CD4-positive, alpha-beta T cell treated with Interleukin-6 for 4 hours (primary cell): Measurements from ENCODE around the gene SORBS1.

Experiments used
- DNase-seq: peaks from one replicate; pipeline ENCODE4 v3.0.0-alpha.2; 2020; ENCODE audit warnings: mixed read lengths

The SORBS1 gene

GRCh38 chr10:95430231-95430951, 130.8 kb downstream of the SORBS1 start:
- peak; percentile 44 for DNase-seq

GRCh38 chr10:95429639-95430038, 131.5 kb downstream of the SORBS1 start:
- DNase-seq: no peak

DNA sequence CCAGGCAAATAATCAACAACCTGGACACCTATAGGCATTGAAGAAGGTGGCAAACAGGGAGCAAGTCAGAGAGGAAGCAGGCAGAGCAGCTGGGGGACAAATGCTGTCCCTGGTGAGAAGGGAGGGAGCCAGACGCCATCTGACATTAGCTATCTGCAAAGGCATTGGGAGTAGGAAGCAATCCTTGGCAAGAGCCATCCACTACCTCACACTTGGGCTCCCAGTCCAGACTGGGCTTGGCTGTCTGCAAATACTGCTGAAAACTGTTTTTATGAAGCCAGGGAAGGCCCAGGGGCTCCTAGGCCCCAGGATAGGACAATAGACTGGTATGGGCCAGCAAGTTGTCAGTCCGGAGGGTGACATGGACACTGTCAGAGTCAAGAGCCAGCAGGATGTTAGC, 132.5 kb downstream of the SORBS1 start:
- no peak for DNase-seq

DNA sequence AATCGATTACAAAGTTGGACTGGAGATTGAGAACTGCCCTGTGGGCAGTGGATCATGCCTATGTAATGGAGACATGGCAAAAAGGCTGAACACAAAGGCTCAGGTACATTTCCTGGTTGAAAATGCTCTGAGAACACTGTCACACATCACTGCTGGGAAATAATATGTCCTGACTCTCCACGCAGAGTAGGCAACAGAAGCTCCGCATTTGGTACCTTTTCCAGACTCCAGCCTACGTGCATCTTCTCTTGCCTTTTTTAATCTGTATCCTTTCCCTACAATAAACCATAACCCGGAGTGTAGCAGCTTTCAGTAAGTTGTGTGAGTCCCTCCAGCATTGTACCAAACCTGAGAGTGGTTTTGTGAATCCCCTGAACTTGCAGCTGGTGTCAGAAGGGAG, 134.7 kb downstream of the SORBS1 start:
- DNase-seq: no peak

DNA sequence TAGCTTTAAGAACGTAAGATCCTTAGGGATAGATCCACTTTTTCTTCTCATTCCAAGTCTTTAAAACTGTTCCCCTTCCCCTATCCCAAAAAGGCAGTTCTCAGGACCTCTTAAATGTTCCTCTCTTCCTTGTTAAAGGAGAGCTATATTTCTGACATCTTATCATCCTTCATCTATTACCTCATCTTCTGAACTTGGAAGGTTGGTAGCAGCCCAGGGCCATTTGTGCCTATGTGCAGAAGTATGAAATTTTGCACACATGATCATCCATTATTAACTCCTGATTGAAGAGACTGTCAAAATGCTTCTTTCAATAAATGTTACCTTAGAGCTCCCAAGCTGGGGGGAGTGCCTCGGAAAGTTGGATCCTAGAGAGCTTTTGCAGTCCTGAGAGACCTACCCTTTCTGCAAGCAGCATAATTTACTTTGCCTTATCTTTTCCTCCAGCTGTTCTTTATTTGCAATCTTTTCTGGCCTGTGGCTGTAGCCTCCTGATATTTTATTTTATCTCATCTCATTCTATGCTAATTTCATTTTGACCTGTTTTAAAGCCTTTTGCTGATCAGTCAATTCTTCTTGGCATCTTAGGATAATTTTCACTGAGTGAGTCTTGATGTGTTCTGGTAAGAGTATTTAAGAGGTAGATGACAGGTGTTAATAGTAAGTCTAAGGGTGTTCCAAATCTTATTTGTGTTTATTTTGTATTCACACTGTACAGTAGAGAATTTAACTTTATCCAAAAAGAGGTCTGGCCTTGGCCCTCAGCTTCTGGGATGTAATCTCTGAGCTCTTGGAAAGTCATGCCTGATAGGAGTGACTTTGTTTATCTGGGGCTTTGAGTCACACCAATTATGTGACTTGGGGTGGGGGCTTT, 135.3 kb downstream of the SORBS1 start:
- no peak for DNase-seq

GRCh38 chr10:95423164-95424005, 137.8 kb downstream of the SORBS1 start:
- no peak for DNase-seq

DNA sequence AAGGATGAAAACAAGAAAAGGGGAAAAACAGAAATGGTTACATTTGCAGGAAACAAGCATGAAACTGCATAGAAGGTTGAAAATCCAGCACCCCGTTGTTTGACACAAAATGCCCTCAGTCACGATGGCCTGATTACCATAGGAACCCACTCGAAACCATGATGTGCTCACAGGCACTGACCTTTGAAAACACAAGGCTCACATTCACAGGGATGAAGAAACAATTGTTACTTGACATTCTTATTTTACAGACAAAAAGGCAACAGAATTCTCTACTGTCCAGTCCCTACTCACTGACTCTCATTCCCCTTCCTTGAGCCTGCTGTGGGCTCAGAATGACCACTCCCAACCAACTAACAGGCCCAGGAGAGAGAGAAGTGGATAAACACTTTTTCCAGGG, 138.9 kb downstream of the SORBS1 start:
- no peak for DNase-seq

DNA sequence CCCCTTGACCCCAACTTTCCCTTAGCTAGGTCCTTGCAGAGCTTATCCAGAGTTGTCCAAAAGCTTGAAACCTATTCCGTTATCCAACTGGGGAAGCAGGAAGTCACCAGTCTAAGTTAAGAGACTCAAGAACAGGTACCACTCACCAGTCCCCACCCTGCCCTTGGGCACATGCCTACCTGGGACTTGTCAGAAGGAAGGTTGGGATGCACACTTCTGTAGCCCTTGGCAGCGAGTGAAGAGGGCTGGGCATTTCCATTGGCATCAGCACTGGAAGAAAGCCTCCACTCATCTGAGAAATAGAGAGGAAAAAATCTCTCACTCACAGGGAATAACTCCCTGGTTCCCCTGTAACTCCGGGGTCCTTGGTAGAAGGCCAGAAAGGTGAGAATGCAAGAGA, 139.4 kb downstream of the SORBS1 start:
- no peak for DNase-seq

GRCh38 chr10:95419399-95419798, 141.8 kb downstream of the SORBS1 start:
- no peak for DNase-seq

GRCh38 chr10:95416973-95417372, 144.2 kb downstream of the SORBS1 start:
- DNase-seq: no peak

GRCh38 chr10:95416270-95416669, 144.9 kb downstream of the SORBS1 start:
- DNase-seq: no peak

DNA sequence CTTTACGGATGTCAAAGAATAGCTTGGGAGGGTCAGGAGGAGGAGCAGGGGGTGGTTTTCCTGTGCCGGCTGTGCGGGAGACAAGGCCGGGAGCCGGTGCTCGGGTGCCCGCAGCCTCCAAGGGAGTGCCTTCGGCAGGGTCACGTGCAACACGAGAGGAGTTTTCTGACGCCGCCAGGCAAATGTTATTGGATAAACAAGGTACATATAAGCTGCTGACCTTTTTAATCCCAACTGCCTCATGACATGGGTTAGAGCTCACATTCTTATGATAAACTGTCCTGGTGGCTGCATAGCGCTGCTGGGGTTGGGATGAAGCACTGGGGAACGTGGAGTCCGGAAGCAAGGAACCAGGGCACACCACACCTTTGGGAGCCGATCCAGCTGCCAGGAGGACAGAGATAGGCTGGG, 145.5 kb downstream of the SORBS1 start:
- no peak for DNase-seq

DNA sequence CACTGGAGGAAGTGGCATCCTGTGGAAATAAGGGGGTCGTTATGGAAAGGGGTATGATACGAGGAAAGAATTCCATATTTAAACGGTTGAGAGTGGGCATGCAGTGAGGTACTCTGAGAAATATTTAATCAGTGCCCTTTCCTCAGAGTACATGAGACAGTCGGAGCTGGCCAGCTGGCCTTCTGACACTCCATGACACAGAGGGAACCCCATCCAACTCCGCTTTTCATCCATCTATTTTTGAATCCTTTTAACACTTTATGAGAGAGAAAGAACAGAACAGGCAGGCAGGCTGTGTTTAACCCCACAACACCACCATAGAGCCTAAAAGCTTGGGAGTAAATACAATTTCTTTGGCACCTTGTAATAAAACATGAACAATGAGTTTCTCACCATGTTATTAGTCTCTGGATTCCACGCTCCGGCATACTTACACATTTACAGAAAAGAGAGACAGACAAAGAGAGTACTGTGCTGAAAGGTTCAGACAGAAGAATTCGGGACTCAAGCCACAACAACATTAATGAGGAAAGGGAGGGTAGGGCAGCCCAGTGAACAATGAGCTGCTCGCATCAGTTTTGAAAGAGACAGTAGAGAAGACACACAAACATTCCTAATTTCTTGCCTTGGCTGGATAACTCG, 146.2 kb downstream of the SORBS1 start:
- no peak for DNase-seq

- no peak for DNase-seq
Measured at GRCh38 chr10:95414016-95414830, 146.9 kb downstream of the SORBS1 start.

DNA sequence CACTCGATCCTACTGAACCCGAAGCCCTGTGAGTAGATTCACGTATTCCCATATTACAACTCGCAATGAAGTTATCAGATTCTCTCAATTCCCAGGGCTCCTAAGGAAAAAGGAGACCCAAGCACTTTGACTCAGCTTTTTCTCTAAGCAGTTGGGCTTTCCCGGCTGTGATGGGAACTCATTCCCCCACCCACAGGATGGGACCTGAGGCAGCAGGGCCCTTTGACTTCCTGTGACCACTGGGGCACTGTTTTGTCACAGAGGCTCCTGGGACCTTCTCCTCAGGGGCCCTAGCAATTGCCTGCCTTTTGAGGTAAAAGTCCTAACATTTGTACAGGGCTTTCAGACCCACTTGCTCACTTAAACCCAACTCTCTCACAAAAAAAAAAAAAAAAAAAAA, 147.6 kb downstream of the SORBS1 start:
- no peak for DNase-seq

- no peak for DNase-seq
Measured at GRCh38 chr10:95411635-95412034, 149.5 kb downstream of the SORBS1 start.

- DNase-seq: no peak
Measured at GRCh38 chr10:95408983-95409873, 151.9 kb downstream of the SORBS1 start.

- DNase-seq: no peak
Measured at GRCh38 chr10:95408148-95408960, 152.8 kb downstream of the SORBS1 start.

GRCh38 chr10:95407546-95407945, 153.6 kb downstream of the SORBS1 start:
- DNase-seq: no peak
